ENCODE measurements around the gene KRT2. TPM values are rescaled to one million over a fixed set of nuclear protein-coding genes. Genes with fewer than 3 reads are reported as not detected.

The KRT2 gene
- total RNA-seq, 1 experiment from 2014 or later, result not detected

GRCh38 chr12:52630599-52631200 is 21.3 kb downstream of the KRT2 start:
- Histone ChIP-seq H3K36me3 (ENCODE audit: low read depth) (no peaks in the 10 kb centered on the region), H4K20me1 (ENCODE audit: insufficient read depth) (no peaks in the 10 kb centered on the region), H3K4me2 (no peak overlapping the region), H3K9me2 (ENCODE audit: insufficient read depth) (no peaks in the 10 kb centered on the region), H3K4me3 (no peak overlapping the region), H3K27ac (no peak overlapping the region), H3K27me3 (ENCODE audit: insufficient read depth, low read depth) (no peaks in the 10 kb centered on the region), H3K9me3 (ENCODE audit: insufficient read depth, low read depth) (no peaks in the 10 kb centered on the region), H3F3A (ENCODE audit: insufficient read depth, low read depth) (no peaks in the 10 kb centered on the region), H2AFZ (no peak overlapping the region), H3K79me2 (ENCODE audit: low read depth) (no peaks in the 10 kb centered on the region), H3K4me1 (replicated peaks; ENCODE audit: insufficient read depth) (no peaks in the 10 kb centered on the region; the same call in 1 of the 2 replicates)
- BruUV-seq (replicated peaks), result no TSS peak
- no peak for DNase-seq
- intact Hi-C loops (cut with micrococcal nuclease; ENCODE audit: unreplicated experiment), result no loop called here
- CTCF ChIA-PET, result interaction anchor here (0.6 kb wide), 1 partner anchor 603 kb away, joined by 16 read pairs; no protein-coding TSS in a partner anchor
- POLR2A ChIA-PET (ENCODE audit: unreplicated experiment), result no interaction called here
- TF ChIP-seq EZH2 (IDR thresholded peaks at IDR 0.05; ENCODE audit: low read depth) (no peak), CTCF (conservative IDR thresholded peaks at IDR 0.05) (no peak)

- TF ChIP-seq EZH2 (IDR thresholded peaks at IDR 0.05; ENCODE audit: low read depth), result no peak
- no peak for TF ChIP-seq CTCF (conservative IDR thresholded peaks at IDR 0.05)
- Histone ChIP-seq H4K20me1 (ENCODE audit: insufficient read depth) (no peaks in the 10 kb centered on the region), H3K4me1 (replicated peaks; ENCODE audit: insufficient read depth) (no peaks in the 10 kb centered on the region; the same call in 1 of the 2 replicates), H3K4me3 (no peak overlapping the region), H3K36me3 (ENCODE audit: low read depth) (no peaks in the 10 kb centered on the region), H3K27ac (no peak overlapping the region), H3K27me3 (ENCODE audit: insufficient read depth, low read depth) (no peaks in the 10 kb centered on the region), H3K79me2 (ENCODE audit: low read depth) (no peaks in the 10 kb centered on the region), H2AFZ (no peak overlapping the region), H3K4me2 (no peak overlapping the region), H3K9me3 (ENCODE audit: insufficient read depth, low read depth) (no peaks in the 10 kb centered on the region), H3K9me2 (ENCODE audit: insufficient read depth) (no peaks in the 10 kb centered on the region), H3F3A (ENCODE audit: insufficient read depth, low read depth) (no peaks in the 10 kb centered on the region)
- POLR2A ChIA-PET (ENCODE audit: unreplicated experiment), result no interaction called here
- DNase-seq, result no peak
- intact Hi-C loops (cut with micrococcal nuclease; ENCODE audit: unreplicated experiment), result no loop called here
- CTCF ChIA-PET, result interaction anchor here (0.6 kb wide), 1 partner anchor 602 kb away, joined by 16 read pairs; no protein-coding TSS in a partner anchor
- no TSS peak for BruUV-seq (replicated peaks)
These were observed 22.0 kb downstream of the KRT2 start for GRCh38 chr12:52630008-52630500.

GRCh38 chr12:52629281-52630007 is 22.6 kb downstream of the KRT2 start:
- Histone ChIP-seq H3K4me1 (replicated peaks; ENCODE audit: insufficient read depth) (no peaks in the 10 kb centered on the region; the same call in 1 of the 2 replicates), H3K27me3 (ENCODE audit: insufficient read depth, low read depth) (no peaks in the 10 kb centered on the region), H3K4me3 (no peak overlapping the region), H4K20me1 (ENCODE audit: insufficient read depth) (no peaks in the 10 kb centered on the region), H3K36me3 (ENCODE audit: low read depth) (no peaks in the 10 kb centered on the region), H2AFZ (no peak overlapping the region), H3F3A (ENCODE audit: insufficient read depth, low read depth) (no peaks in the 10 kb centered on the region), H3K79me2 (ENCODE audit: low read depth) (no peaks in the 10 kb centered on the region), H3K27ac (no peak overlapping the region), H3K9me2 (ENCODE audit: insufficient read depth) (no peaks in the 10 kb centered on the region), H3K9me3 (ENCODE audit: insufficient read depth, low read depth) (no peaks in the 10 kb centered on the region), H3K4me2 (no peak overlapping the region)
- ChIA-PET CTCF (no interaction called here), POLR2A (ENCODE audit: unreplicated experiment) (no interaction called here)
- intact Hi-C loops (cut with micrococcal nuclease; ENCODE audit: unreplicated experiment), result no loop called here
- TF ChIP-seq CTCF (conservative IDR thresholded peaks at IDR 0.05) (no peak), EZH2 (IDR thresholded peaks at IDR 0.05; ENCODE audit: low read depth) (no peak)
- no peak for DNase-seq
- no TSS peak for BruUV-seq (replicated peaks)
